NK-92 treated with Interleukin-12 subunit alpha and Interleukin-12 subunit beta, amount 100 ng/mL, for 24 hours (cell line): ENCODE measurements around the gene CD63.

Source experiments
- DNase-seq: peaks from one replicate; lab custom pipeline; 2025; lab: John Stamatoyannopoulos, UW

CD63 gene

DNA sequence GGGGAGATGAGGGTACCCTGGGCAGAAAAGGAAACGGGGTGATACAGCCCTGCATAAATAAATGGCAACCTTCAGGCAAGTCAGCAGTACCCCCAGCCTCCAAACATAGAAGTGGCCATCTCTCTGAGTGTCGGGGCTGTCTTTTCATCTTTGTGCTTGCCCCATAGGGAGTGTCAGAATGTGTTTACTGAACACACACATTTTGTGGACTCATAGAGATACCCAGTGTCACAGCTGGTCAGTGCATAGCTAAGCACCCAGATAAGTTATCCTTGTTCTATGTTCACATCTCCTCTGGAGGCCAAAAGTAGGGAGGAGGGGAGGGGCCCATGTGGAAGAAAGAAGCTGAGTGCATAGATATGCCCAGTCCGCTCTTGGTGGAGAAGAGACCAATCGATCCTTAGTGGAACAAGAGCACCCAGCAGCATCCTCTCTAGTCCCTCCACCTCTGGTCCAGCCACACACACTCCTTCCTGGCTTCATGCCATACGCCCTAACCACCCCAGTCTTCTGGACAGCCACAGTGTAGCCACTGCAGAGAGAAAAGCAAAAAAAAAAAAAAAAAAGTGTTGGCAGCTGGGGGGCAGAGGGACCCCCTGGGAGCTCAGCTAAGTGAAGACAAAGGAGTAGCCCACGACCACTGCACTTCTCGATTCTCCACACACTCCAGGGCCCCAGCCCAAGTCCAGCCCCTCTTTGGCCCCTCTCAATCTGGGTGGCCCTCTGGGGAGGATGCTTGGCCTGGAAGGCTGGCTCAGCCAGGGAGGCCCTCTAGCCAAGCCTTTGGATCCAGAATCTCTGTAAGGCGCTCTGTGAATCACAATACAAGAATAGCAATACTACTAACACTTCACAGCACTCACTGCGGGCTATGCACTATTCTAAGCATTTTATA lies 23.7 kb downstream of the CD63 start:
- no peak for DNase-seq

DNA sequence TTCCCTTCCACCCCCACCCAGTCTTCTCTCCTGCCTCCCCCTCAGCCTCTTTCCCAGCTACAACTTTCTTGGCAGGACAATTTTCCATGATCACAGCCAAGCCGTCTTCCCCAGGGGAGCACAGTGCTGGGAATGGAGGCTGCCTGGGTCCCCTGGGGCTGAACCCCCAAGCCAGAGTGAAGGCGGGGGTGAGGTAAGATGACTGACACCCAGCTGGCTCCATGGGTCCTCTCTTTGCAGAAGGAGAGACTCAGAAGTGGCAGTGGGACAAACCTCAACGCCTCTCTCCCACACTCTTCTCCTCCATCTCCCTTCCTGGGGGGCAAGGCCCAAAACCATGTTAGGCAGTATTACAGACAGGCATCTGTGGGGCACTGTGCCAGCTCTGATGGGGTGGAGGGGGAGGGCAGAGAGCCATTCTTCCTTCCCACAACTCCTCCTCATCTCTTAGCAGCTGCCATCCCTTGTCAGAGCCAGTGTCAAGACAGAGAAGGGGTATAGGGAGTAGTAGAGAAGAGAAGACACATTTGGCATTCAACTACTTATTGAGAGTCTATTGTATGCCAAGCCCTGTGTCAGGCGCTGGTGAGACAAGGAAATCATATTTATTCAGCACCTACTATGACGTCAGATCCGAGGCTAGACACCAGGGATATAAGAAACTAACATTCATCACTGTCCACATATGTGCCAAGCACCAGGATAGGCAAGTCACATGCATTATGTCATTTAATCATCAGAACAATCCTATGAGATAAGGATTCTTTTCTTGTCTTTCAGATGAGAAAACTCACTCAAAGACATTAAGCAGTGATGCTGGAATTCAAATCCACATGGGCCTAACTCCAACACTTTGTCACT lies 24.7 kb downstream of the CD63 start:
- DNase-seq, result no peak

DNA sequence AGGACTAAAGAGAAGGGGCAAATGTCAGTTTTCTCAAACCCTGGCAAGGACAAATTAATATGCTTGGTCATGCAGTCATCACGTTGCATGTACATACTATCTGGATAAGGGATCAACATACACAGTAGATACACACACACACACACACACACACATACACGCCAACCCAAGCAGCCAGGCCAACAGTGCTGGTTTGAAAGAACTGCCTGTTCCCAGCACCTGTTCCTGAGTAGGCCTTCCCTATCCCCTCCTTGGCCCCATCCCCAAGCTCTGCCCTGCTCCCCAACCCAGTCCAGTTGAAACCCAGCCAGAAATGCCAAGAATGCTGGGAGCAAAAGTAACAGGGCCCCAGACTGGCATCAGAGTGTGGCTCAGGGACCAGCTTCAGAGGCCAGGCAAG lies 25.5 kb downstream of the CD63 start:
- no peak for DNase-seq

DNA sequence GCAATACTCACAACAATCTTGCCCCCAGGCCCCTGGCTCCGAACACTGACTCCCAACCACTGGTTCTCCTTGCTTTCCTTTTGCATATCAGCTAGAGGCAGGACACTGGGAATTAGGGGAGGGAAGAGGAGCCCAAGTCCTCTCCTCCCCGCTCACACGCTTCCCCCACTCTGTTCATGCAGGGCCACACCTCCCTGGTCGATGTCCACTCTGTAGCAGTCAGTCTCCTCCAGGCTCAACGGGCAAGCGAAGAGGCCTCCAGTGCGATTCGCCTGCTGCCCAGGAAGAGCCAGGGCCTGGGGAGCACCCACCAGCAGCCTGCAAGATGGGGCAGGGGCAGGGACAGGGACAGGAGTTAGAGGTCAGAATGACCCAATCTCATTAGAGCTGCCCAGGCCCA lies 25.9 kb downstream of the CD63 start:
- DNase-seq, result no peak

DNA sequence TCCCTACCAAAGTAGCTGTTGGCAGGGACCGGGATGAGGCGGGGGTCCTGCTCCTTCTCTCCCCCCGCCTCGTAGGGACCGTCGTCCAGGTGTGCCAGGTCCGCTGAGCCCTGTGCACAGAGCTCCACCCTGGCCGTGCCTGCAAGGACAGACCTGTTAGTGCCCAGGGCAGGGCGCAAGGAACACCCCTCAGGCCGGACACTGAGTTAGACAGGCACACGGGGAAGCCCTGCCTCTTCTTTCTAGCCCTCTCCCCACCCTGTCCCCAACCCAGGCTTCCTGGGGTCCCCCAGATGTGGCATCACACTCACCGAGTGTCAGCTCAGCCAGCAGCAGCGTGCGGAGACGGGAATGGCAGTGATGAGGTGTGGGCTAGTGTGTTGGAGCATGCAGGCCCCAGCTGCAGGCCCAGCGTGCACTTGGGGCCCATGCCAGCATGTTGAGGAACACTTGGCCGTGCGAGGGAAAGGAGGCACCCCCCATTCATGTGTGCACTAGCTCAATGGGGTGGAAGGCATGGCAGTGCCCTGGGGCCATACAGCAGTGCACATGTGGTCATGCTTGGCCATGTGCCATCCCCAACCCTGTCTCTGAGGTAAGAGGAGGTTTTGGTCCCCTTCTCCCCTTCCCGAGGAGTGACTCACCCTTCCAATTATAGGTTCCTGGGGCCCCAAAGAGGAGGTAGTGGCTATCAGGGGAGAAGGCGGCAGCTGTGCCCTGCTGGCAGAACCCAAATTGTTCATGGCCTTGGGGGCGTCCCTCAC lies 28.4 kb downstream of the CD63 start:
- no peak for DNase-seq

DNA sequence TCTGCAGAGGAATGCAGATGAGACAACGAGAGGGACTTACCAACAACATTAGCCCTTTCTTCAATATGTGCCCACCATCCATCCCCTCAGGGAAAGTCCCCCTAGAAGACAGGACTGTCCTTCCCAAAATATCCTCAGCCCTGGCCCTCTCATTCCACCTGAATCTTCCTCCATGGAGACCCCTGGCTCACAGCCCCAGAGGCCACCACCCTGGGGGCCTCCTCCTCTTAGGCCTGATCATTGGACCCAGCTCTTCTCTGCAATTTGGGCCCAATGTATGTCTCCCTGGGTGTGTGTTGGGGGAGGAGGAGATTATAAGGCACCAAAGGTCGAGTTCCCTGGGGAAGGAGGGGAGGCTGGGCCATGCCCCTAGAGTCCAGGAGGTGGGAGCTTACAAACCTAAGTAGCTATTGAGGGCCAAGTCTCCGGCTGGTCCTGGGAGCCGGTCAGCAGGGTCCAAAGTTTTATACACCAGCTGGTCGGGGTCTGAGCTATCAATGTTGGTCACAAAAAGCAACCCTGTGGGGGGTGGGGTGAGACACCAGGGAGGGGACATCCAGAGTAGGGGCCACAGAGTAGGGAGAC lies 29.2 kb downstream of the CD63 start:
- no peak for DNase-seq

DNA sequence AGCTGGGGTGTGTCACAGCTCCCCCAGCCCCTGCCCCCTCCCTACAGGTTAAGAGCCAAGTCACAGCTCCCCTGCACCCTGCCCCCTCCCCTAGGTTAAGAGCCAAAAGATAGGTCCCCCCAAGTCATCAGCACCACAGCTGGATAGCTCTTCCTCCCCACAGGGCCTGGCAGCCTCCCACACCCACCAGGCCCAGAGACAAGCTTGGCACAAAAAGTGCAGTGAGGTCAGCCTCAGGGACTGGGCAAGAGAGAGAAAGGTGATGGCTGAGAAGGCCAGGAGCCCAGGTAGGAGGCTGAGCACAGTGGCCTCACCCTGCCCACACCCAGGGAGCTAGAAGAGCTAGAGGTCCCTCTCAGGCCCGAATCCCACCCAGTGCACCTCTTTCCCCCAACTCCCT lies 29.8 kb downstream of the CD63 start:
- no peak for DNase-seq

DNA sequence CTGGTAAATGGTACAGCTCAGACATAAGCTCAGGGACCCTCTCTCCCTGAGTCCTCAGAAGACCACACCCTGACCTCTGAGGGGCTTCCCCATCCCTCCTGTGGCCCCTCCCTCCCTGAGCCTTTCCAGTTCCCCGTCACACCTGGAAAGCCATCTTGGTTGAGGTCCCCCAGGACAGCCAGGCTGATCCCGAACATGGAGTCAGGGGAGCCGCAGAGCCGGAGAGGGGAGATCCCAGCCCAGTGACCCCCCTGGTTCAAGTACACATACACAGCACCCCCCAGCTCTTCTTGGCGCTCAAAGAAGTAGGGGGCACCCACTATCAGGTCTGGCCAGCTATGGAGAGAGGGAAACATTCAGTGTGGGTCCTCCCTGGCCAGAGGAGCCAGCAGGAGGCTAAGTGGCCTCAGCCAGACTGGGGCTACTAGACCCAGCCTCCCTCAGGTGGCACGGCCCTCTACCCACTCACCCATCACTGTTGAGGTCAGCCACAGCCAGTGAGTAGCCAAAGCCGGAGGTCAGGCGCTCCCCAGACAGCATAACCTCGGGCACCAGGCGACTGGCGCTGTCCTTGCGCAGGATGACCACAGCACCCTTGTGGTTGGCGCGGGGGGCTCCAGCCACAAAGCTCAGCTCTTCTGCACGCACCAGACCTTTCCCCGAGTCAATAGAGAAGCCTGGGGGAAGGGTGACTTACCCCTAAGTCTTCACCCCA lies 30.4 kb downstream of the CD63 start:
- no peak for DNase-seq

DNA sequence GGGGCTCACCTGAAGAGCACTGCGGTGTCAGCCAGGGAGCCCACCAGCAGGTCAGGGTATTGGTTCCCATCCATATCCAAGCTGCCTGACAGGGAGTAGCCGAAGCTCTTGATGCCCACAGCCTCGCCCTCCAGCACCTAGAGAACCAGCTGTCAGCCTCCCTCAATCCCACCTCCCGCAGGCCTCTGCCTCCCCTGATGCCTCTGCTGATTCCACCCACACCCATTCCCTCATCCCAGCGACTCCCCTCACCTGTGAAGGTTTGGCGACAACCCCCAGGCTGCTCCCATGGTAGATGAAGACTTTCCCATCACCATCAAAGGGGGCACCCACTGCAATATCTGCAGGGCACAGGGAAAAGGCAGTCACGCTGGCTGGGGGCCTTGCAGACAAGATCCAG lies 31.1 kb downstream of the CD63 start:
- no peak for DNase-seq

DNA sequence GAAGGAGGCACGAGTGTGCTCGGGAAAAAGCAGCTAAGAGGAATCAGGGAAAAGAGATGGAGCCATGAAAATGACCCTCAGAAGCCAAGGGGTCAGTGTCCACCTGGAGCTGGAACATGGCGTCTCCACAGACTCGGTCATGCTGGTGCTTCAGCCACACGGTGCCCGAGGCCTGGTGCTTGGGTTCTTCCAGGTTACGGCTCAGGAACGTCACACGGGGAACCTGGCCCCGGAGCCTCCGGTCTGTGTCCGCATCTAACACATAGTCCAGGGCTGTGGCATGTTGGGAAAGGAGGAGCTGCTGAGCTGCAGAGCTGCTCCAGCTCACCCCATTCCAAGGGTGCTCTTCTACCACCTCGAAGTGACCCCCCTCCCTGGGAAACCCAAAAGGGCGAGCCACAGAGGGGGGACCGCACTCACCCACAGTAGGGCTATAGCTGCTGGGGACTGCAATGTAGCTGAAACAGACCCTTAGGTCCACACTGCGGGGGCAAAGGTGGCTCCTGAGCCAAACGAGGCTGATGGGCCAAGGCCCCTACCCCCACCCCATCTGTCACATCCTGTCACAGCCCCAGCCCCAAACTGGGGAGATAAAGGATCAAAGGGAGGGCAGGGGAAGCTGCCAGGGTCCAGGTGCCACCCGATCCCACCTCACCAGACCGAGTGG lies 31.9 kb downstream of the CD63 start:
- DNase-seq, result no peak

DNA sequence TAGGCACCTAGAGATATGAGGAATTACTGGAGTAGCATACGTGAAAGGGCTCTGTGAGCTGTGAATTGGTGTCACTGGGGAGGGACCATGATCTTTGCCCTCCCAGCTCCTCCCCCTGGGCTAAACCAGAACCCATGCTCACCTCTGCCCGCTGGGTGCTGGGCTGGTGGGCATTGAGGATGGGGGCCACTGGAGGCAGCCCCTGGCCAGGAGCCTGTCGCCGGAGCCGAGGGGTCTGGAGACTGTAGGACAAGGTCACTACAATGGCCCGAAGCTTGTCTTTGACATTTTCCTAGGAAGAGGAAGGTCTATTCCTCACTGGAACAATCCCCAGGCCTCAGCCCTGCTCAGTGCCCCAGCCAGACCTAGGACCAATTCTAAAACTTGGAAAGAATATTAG lies 32.7 kb downstream of the CD63 start:
- DNase-seq, result no peak

DNA sequence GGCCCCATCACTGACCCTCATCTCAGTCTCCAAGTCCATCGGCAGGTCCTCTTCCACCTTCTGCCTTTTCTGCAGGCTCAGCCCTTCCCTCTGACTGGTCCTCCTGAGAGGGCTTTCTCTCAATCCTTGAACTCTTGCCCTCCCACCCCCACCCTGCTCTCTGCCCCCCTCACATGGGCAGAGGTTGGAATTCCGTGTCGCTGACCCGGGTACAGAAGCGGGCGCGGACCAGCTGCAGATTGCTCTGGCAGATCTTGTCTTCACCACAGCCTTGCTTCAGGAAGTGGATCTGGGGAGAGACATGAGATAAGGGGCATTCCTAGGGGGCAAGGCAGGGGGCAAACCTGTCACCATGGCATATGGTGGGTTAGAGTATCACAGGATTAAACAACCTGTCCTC lies 33.5 kb downstream of the CD63 start:
- no peak for DNase-seq

DNA sequence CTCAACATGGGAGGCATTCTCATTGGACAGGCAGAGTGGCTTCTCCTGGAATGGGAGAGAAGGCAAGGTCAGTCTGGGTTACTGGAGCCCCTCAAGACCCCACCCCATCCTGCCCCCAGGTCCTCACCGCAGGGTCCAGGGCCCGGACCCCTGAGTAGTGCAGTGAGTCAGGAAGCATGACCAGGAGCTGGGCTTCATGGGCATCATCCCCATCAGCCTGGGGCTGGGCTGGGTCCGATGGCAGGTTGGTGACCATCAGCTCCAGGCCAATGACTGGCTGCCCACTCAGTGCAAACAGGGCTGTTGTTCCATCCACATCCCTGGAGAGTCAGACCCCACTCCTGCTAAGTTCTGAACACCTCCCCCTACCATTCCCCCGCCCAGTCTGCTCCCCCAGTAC lies 34.2 kb downstream of the CD63 start:
- DNase-seq, result no peak

DNA sequence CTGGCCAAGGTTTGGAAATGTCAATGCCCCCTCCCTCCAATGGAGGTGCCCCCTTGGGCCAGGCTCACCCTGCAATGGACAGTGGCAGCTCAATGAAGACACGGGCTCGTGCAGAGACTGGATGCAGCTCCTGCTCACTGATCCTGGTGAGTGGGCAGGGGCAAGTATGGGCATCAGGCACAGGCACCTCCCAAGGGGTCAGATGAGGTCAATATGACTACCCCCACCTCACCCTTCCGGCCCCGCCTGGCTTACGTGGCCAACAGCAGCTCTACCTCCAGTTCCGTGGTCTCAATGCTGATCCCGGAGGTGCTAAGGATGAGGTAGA lies 34.7 kb downstream of the CD63 start:
- no peak for DNase-seq

DNA sequence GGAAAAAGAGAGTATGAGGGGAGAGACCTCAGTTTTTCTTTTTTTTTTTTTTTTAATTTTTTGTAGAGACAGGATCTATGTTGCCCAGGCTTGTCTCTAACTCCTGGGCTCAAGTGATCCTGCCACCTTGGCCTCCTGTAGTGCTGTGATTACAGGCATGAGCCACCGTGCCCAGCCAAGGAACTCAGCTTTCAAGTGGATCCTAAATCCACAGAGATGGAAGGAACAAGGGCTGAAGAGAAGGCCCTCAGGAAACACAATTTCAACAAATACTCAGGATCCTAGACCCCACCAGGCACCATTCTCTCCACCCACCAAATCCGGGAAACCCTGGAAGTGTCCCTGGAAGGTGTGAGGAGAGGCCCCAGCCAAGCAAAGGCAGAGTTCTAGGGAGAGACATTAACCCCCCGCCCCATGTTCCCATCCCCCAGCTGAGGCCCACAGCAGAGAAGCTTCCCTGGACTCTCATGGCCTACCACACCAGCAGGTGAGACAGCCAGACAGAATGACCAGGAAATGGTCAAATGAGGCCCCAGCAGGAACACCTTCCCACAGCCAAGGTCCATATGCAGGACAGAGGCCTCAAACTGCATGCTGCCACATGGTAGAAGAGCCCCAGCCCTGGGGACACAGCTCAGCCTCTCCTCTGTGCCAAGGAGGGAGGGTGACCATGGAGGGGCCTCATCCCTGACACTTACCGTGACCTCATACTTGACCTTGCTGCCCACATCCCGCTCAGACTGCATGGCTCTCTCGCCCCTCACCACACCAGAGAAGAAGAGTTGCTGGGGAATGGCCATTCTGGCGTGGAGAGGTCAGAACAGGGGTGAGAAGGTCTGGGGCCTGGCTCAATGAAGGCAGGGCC lies 35.3 kb downstream of the CD63 start:
- no peak for DNase-seq

DNA sequence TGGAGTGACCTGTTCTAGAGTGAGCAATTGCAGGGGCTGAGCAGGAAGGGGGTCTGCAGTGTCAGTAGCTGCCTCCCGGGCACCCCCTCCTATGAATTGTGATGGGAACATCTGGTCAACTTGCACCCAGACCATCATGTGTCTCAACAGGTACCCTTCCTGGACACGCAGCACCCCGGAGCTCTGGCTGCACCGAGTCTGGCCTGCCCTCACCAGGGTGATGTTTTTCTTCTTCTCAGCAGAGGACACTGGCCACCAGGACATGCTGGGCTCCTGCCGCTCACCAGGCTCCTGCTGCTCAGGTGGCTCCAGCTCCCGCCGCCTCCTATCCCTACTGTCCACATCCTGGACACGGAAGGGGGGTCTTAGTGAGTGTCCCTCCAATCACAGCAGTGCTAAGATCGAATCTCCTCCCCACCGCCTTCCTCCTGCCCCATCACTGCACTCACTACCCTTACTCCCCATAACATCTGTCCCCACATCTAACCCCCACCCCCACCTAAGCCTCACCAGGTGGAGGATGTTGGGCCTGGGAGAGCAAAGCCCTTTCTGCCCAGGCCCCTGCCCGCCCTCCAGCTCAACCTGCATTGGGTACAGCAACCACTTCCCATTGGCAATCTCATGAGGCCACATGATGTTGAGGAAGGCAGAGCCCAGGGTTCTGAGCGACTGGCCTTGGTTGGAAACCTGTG lies 36.0 kb downstream of the CD63 start:
- DNase-seq, result no peak

DNA sequence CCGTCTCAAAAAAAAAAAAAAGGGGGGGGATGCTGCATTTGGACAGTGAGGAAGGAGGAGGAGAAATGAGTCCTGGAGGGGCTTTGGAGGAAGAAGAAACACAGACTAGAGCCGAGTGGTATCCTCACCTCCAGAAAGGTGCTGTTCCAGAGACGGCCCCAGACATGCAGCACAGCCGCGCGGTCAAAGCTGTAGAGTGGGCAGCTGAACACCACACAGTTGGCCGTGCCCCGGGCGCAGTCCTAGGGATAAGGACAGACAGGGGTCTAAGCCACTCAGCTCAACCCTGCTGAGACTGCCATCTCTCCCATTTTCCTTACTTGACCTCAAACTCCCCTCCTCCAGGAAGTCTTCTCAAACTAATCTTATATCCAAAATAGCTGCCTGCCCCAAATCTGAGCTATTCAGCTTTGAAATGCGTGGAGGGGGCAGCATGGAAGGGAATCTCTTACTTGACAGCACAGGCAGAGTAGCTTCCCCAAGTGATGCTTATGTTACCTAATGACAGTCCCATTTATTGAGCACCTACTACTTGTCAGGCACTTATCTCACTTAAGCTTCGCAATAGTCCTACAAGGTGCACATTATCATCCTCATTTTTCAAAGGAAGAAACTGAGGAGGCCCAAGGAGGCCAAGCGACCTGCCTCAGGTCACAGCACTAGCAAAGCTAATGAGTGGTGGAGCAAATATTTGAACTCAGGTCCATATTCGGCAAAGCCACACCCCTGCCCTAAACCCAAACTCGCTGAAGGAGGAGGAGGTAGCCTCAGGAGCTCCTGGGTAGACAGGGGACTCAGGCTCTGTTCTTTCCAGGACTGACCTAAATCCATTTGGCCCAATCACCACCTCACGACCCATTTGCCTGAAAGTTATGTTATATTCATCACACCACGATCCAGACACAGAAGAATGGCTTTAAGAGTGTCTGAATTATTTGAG lies 39.8 kb downstream of the CD63 start:
- DNase-seq, result no peak

DNA sequence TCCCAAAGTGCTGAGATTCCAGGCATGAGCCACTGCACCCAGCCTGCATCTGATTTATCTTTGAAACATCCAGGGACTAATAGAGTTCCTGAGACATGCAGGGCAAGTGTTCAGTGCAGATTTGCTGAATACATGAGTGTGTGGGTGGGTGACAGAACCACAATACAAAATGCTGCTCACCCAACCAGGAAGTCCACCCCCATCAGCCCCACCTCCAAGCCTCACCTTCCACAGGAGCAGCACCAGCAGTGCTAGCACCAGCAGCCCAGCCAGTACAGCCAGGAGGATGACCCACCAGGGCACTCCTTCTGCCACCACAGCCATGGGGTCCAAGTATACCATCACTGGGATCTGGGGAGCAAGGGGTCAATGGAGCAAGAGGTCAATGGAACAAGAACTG lies 41.1 kb downstream of the CD63 start:
- peak; percentile 14 for DNase-seq
